Transverse colon (tissue), 4 donors: ENCODE results near the gene RPP30. TPM values are rescaled to one million over a fixed set of nuclear protein-coding genes. Genes with fewer than 3 reads are reported as not detected.
"Not testable (repeated sequence)": the region's sequence is repeated elsewhere in the genome, so short reads cannot be mapped to it uniquely, and the experiment has no call there.

Experiments used
- DNase-seq: peaks from one replicate; pipeline ENCODE4 v3.0.0-alpha.2; 2019
- H3K27ac ChIP-seq, 4 donors: fragments of 200-600 bp; sonication (generic); 2 replicates each; pipeline ENCODE4 v1.5.1; 2016 to 2018; ENCODE audit warnings: inconsistent platforms in 4 of 4
- H3K27me3 ChIP-seq: fragments of 200-600 bp; sonication (generic); 2 replicates; pipeline ENCODE4 v1.5.1; 2017; ENCODE audit warnings: inconsistent platforms
- H3K36me3 ChIP-seq, 4 donors: fragments of 200-600 bp; sonication (generic); 2 replicates each; pipeline ENCODE4 v1.5.1; 2017 to 2019; ENCODE audit warnings: inconsistent platforms in 4 of 4
- H3K4me1 ChIP-seq, 4 donors: fragments of 200-600 bp; sonication (generic); 2 replicates each; pipeline ENCODE4 v1.5.1; 2017 to 2020; ENCODE audit warnings: inconsistent platforms in 4 of 4
- H3K4me3 ChIP-seq, 4 donors: fragments of 200-600 bp; sonication (generic); 1 replicate in 1 of 4; 2 replicates in 3 of 4; pipeline versions ENCODE4 v1.5.1 to v1.6.1; 2017 to 2019; ENCODE audit warnings: inconsistent platforms in 4 of 4
- H3K9me3 ChIP-seq, 2 donors: fragments of 200-600 bp; sonication (generic); 2 replicates each; pipeline ENCODE4 v1.5.1; 2017 to 2019; ENCODE audit warnings: inconsistent platforms in 2 of 2
- CTCF ChIP-seq, 5 experiments: fragments of 200-600 bp in 3 of 5; fragments of 450-650 bp in 2 of 5; sonication (generic) in 3 of 5; IDR thresholded peaks; 1 replicate in 2 of 5; 2 replicates in 3 of 5; pipeline ENCODE4 v1.5.1; 2016 to 2017; ENCODE audit warnings: antibody characterized with exemption in 5 of 5, inconsistent platforms in 3 of 5, mild to moderate bottlenecking in 2 of 5, moderate library complexity in 1 of 5
- EP300 ChIP-seq: sonication (generic); formaldehyde crosslinking; IDR thresholded peaks from one replicate; pipeline ENCODE4 v1.6.1; 2017; ENCODE audit warnings: antibody characterized with exemption, low read depth
- POLR2A ChIP-seq: fragments of 450-650 bp; IDR thresholded peaks from one replicate; pipeline ENCODE4 v1.6.1; 2016; ENCODE audit warnings: antibody characterized with exemption, mild to moderate bottlenecking, moderate library complexity
- POLR2AphosphoS5 ChIP-seq, 3 donors: sonication (generic); formaldehyde crosslinking; IDR thresholded peaks; one replicate each; pipeline ENCODE4 v1.6.1; 2016; ENCODE audit warnings: antibody characterized with exemption in 3 of 3
- WGBS, 2 donors: methylation state at CpG; one replicate each; pipeline ENCODE4 v1.1.5; 2018; ENCODE audit warnings: low coverage in 1 of 2; 5-methylcytosine and 5-hydroxymethylcytosine counted together
- in situ Hi-C, 4 donors: fragments of 200-750 bp; cut with MboI; loops; one replicate each; pipeline versions ENCODE4 v1.15.0 to v1.15.1; 2017; ENCODE audit warnings: low sequenced_read_pairs in 3 of 4, low pct_ligation_motif_present in 1 of 4, low pct_unique_long_range_greater_than_20kb in 1 of 4
- intact Hi-C: fragments of 100-400 bp; cut with DNase I; formaldehyde crosslinking; loops from one replicate; pipeline ENCODE4 v1.15.1; 2023; ENCODE audit warnings: low total_unique reads
- total RNA-seq, 4 donors: library from RNA; depleted of rRNA; stranded (reverse); fragments of >200 nt; gene quantifications; one replicate each; pipeline ENCODE4 v1.1.0, GENCODE V29; 2016

RPP30 gene
- total RNA-seq, 4 donors from 2014 or later = 4.6 to 48.3 (median 18.7) TPM

- 65 to 89% methylated on average over 8 of the region's 8 CpGs for WGBS, 2 donors
- Histone ChIP-seq H3K27me3 (no peaks in the 10 kb centered on the region), H3K4me3 (no peak overlapping the region), H3K9me3 (no peaks in the 10 kb centered on the region), H3K27ac (no peak overlapping the region), H3K4me1 (no peaks in the 10 kb centered on the region), H3K36me3 (no peaks in the 10 kb centered on the region)
- TF ChIP-seq CTCF (IDR thresholded peaks at IDR 0.05) = no peak
- TF ChIP-seq POLR2AphosphoS5 (IDR thresholded peaks at IDR 0.05) = no peak
- no peak for TF ChIP-seq POLR2A
- no peak for TF ChIP-seq EP300
- no peak for DNase-seq
- in situ Hi-C loops = no loop called here
- intact Hi-C loops = no loop called here
Observed at GRCh38 chr10:90937645-90938258, 66.0 kb downstream of the RPP30 start.

GRCh38 chr10:90939116-90939515, 67.3 kb downstream of the RPP30 start:
- in situ Hi-C loops (no loop called here), intact Hi-C loops (no loop called here)
- no peaks in the 10 kb centered on the region for H3K36me3 ChIP-seq
- TF ChIP-seq POLR2AphosphoS5 (IDR thresholded peaks at IDR 0.05) (no peak), POLR2A (no peak), EP300 (no peak), CTCF (IDR thresholded peaks at IDR 0.05) (no peak)
- no peaks in the 10 kb centered on the region for H3K9me3 ChIP-seq
- no peak overlapping the region for H3K4me3 ChIP-seq
- no peaks in the 10 kb centered on the region for H3K4me1 ChIP-seq
- no peak for DNase-seq
- no peaks in the 10 kb centered on the region for H3K27me3 ChIP-seq
- WGBS, 2 donors = 50 to 61% methylated on average over 1 of the region's 1 CpG
- H3K27ac ChIP-seq = no peak overlapping the region

DNA sequence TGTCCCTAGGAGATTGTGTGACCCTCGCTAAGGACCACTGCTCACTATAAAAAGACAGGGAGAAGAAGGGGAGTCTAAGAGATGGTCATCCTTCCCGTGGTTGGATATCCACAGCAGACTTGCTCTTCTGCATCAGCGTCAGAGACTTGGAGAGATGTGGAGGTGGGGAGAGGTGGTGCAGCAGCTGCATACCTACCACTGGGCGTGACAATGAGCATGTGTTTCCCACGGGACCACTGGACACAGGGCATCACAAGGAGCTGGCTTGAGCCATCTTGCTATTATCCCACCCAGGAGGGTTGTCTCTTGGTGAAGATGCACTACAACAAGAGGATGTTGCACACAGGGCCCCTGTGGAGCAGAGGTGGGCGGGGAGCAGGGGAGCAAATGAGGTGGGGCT, 67.9 kb downstream of the RPP30 start:
- DNase-seq = no peak
- Histone ChIP-seq H3K27me3 (no peaks in the 10 kb centered on the region), H3K36me3 (no peaks in the 10 kb centered on the region), H3K4me3 (no peak overlapping the region), H3K9me3 (no peaks in the 10 kb centered on the region), H3K27ac (no peak overlapping the region), H3K4me1 (no peaks in the 10 kb centered on the region)
- intact Hi-C loops (no loop called here), in situ Hi-C loops (no loop called here)
- no peak for TF ChIP-seq POLR2A
- no peak for TF ChIP-seq POLR2AphosphoS5 (IDR thresholded peaks at IDR 0.05)
- TF ChIP-seq EP300 = no peak
- WGBS, 2 donors = 90% methylated on average over 6 of the region's 6 CpGs; no CpG with 5 or more reads in 1 of the 2 donors

DNA sequence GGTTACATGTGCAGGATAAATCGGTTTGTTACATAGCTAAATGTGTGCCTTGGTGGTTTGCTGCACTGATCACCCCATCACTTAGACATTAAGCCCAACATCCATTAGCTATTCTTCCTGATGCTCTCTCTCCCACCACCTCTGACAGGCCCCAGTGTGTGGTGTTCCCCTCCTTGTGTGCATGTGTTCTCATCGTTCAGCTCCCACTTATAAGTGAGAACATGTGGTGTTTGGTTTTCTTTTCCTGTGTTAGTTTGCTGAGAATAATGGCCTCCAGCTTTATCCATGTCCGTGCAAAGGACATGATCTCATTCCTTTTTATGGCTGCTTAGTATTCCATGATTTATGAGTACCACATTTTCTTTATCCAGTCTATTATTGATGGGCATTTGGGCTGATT, 71.2 kb downstream of the RPP30 start:
- H3K27me3 ChIP-seq, H3K4me1 ChIP-seq, H3K36me3 ChIP-seq, in situ Hi-C loops, H3K9me3 ChIP-seq, H3K27ac ChIP-seq, H3K4me3 ChIP-seq, DNase-seq, intact Hi-C loops: not testable (repeated sequence)
- 71 to 86% methylated on average over 3 of the region's 3 CpGs for WGBS, 2 donors

GRCh38 chr10:90944749-90945148, 73.0 kb downstream of the RPP30 start:
- Histone ChIP-seq H3K27me3 (no peaks in the 10 kb centered on the region), H3K4me1 (no peaks in the 10 kb centered on the region), H3K36me3 (no peaks in the 10 kb centered on the region), H3K4me3 (no peak overlapping the region), H3K27ac (no peak overlapping the region), H3K9me3 (no peaks in the 10 kb centered on the region)
- TF ChIP-seq CTCF (IDR thresholded peaks at IDR 0.05) (no peak), POLR2AphosphoS5 (IDR thresholded peaks at IDR 0.05) (no peak), POLR2A (no peak)
- DNase-seq = no peak
- WGBS, 2 donors = 9 to 72% methylated on average over 1 of the region's 1 CpG
- in situ Hi-C loops = no loop called here
- intact Hi-C loops = loop anchor here (5.0 kb wide), 1 partner anchor 588 kb away; no protein-coding TSS in a partner anchor
